Skeletal muscle cell (primary cell): ENCODE measurements around the gene SRCIN1.

Source experiments
- DNase-seq: peaks from one replicate; pipeline ENCODE4 v3.0.0-alpha.2; 2010; ENCODE audit warnings: low read depth
- H3K4me3 ChIP-seq: 2 replicates; pipeline ENCODE4 v1.5.1; 2011; ENCODE audit warnings: low read depth, mild to moderate bottlenecking, control low read depth, low read length, moderate library complexity

Gene SRCIN1

DNA sequence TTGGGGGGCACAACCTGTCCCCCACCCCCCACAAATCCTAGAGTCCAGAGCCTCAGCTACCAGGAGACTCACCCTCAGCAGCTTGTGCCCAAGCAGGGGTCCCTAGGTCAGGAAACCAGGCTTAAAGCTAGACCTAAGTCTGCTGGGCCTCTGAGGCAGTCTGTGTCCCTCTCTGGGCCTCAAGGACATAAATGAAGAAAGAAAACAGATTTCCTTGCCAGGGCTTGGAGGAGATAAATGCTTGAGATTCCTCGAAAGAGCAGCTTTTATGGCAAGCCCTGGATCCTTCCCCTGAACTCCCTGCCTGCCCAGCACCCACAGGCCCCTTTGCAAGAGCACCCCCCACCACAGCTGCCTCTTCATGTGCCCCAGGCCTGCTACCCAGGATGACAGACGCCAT is 3.3 kb downstream of the SRCIN1 start:
- H3K4me3 ChIP-seq, result no peak overlapping the region
- no peak for DNase-seq

- H3K4me3 ChIP-seq, result no peak overlapping the region
- no peak for DNase-seq
These were observed 4.0 kb downstream of the SRCIN1 start for GRCh38 chr17:38601539-38602351.

- DNase-seq, result no peak
- H3K4me3 ChIP-seq, result no peak overlapping the region
These were observed 4.8 kb downstream of the SRCIN1 start for GRCh38 chr17:38600906-38601305.

DNA sequence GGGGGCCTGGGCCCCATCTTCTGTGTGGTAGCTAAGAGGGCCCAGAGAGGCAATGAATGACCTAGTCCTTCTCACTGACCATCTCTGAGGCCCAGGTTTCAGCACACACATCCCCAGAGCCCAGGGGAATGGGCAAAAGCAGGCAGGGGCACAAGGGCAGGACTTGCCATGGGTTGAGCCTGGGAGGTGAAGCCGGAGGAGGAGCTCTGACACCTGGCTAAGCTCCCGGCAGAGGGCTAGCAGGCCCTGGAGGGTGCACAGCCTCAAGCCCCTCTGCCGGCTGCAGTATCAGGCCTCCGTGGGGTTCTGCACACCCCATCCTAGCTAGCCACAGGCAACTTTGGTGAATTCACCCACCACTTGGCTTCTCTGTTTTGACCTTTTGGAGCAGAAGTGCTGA is 5.3 kb downstream of the SRCIN1 start:
- H3K4me3 ChIP-seq, result no peak overlapping the region
- no peak for DNase-seq

DNA sequence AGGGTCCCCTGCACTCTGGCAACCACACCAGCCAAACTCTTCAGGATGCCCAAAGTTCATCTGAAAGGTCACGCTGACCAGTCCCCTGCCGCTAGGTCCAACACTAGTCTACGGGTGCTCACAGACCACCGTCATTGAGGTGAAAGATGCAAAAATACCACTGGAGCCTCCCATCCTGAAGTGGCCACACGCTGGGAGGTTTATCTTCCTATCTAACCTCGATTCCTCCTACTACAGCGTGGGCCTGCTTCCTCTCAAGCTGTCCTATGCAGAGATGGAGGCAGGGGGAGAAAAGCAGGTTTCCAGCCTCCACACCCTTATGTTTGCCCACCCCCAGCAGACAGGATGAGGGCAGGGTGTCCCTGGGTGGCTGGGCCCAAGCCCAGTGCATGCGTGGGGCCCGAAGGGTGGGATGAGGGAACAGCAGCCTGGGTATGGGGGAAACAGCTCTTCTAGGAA is 6.3 kb downstream of the SRCIN1 start:
- H3K4me3 ChIP-seq, result no peak overlapping the region
- DNase-seq, result no peak

GRCh38 chr17:38598995-38599394 is 6.8 kb downstream of the SRCIN1 start:
- H3K4me3 ChIP-seq, result no peak overlapping the region
- no peak for DNase-seq

DNA sequence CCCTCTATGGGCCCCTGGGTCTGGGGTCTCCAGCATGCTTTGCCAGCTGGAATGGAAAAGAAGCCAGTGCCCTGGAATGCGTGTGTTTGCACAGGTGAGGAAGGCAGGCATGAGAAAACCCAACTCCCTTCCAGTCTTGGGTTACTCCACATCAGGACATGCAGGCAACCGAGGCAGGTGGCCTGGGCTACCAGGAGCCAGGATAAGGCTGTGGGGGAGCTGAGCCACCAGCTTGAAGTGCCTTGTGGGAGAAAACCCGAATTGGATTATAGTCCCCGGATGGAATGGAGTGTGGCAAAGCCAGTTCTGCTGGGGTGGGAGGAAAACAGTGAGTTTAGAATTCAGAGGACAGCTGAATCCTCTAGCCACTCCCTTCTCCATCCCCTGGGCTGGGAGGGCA is 7.2 kb downstream of the SRCIN1 start:
- DNase-seq, result peak; percentile 27
- H3K4me3 ChIP-seq, result no peak overlapping the region

DNA sequence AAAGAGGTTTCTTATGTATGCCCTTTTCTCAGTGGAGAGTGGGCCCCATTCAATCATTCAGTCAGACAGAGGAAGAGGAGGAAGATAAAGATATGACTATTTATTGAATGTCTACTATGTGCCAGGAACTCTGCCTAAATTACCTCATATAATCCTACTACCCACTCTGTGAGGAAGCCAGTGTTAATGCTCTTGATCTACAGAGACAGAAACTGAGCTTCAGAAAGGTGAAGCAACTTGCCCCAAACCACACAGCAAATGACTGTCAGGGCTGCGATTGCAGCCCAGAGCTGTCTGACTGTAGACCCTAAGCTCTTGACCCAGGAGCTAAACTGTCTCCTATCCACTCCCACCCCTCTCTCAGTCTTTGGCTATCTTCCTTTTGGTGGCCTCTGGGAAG is 8.4 kb downstream of the SRCIN1 start:
- no peak overlapping the region for H3K4me3 ChIP-seq
- no peak for DNase-seq

DNA sequence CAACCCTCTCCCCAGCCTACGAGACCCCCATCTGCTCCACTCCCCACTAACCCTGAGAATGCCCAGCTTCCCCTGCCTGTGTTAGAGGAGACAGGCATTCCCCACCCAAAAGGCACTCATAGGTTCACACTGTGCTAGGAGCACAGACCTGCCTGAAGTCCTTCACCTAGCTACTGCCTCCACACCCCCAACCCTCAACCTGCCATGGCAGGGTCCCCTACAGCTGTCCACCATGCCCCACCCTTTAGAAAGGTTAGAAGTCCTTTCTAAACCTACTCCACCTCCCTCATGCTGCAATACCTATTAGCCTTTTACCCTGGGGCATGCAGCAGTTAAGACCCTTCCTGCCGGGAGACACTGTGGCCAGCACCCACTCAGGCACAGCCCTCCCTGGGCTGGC is 9.1 kb downstream of the SRCIN1 start:
- DNase-seq, result no peak
- no peak overlapping the region for H3K4me3 ChIP-seq

DNA sequence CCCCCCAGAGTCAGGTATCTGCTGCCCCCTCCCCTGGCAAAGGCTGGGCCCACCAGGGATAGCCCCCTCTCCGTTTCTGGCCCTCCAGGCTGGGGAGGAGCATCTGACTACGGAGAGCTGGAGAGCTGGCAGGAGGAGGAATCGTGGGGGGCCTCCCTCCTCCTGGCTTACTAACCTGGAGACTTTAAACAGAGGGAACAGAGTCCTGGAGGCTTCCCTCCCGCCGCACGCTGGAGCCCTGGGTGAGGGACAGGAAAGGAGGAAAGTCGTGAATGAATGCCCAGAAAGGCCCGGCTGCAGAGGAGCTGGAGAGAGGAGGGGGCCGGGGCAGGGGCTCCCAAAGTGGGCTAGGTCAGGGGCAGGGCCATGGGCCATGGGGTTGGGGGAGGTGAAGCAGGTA is 9.9 kb downstream of the SRCIN1 start:
- H3K4me3 ChIP-seq, result no peak overlapping the region
- DNase-seq, result no peak

DNA sequence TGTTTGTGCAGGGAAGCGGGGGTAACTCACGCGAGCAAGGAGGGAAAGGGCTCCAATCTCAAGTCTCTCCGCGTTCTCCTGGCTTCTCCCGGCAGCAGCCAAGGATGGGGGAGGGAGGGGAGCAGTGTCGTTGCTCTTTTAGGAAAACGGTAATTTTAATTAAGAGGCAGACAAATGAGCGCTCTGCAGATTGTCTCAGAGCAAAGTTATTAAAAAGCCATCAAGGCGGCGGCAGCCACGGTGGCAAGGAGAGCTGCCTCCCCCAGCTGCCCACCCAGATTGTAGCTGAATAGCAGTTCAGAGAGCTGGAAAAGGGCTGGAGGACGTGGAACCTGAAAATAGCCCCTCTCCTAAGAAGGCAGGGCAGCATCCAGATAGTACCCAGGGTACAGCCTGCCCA is 11.6 kb downstream of the SRCIN1 start:
- no peak overlapping the region for H3K4me3 ChIP-seq
- no peak for DNase-seq

- no peak for DNase-seq
- no peak overlapping the region for H3K4me3 ChIP-seq
These were observed 13.3 kb downstream of the SRCIN1 start for GRCh38 chr17:38592487-38592886.

DNA sequence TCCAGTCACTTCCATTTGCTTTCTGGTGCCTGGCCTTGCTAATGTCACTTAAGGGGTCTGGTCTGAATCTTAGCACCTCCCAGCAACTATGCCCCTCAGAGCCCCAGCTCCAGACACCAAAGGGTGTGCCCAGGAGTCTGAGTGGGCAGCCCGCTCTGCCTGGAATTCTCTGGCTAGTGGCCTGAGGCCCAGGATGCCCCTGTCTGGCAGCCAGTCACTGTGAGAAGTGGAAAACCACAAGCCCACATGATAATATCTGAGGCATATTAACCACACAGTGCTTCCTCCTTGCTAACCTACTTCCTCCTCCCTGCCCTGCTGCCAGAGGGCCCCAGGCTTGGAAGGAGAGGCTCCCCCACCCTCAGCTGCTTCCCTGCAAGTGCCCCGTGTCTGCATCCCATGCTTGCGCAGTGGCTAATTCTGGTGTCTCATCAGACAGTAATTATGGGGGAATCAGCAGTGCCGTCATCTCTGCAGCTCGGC is 14.0 kb downstream of the SRCIN1 start:
- no peak for DNase-seq

DNA sequence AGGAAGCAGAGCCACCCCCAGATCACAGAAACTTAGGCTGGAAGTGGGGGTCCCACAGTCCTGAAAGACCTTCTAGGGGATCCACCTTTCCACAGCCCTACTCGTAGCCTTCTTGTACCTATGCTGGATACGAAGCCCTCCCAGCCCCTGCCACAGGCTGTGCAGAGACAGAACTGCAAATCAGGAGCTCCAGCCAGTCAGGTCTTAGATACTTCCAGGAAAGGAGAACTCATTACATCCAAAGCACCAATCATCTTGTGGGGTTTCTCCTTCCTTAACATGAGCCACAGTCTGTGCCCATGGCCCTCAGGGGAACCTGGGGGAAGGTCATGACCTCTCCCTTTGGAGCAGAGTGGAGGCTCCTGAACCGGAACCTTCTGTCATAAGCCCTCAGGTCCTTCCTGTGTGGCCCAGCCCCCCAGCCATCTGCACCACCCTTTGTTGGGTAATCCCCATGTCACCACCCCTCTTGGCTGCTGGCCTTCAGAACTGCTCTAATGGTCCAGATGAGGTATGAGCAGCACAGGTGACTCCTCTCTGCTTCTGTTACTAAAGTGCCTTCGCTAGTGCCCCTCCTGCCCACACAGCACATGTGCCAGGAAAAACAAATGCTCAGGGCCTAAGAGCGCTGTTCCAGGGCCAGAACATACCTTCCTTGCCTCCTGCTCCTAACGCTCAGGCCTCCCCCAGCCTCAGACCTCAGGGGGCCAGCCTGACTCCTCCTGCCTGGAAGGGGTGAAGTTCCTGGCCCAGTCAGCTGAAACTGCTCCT is 14.6 kb downstream of the SRCIN1 start:
- no peak overlapping the region for H3K4me3 ChIP-seq
- DNase-seq, result no peak

More for the DNA sequence above, 14.0 kb downstream of the SRCIN1 start:
- no peak overlapping the region for H3K4me3 ChIP-seq

GRCh38 chr17:38589462-38590114 is 16.2 kb downstream of the SRCIN1 start:
- DNase-seq, result no peak
- H3K4me3 ChIP-seq, result no peak overlapping the region

DNA sequence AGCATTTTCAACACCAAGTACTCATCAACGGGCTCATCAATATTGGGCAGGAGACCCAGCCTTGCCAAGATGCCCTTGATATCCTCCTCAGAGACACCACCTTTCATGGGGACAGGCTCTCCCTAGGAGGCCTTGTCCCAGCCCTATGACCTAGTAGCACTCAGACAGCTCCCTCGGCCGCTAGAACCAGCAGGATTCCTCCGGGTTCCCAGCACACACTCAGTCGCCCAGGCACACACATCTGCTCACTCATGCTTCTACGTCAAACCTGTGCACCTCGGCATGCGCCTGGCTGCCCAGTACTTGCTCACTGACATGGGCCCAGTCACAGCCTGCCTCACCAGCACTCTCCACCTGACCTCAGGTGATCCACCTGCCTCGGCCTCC is 17.0 kb downstream of the SRCIN1 start:
- DNase-seq, result no peak
- no peak overlapping the region for H3K4me3 ChIP-seq

DNA sequence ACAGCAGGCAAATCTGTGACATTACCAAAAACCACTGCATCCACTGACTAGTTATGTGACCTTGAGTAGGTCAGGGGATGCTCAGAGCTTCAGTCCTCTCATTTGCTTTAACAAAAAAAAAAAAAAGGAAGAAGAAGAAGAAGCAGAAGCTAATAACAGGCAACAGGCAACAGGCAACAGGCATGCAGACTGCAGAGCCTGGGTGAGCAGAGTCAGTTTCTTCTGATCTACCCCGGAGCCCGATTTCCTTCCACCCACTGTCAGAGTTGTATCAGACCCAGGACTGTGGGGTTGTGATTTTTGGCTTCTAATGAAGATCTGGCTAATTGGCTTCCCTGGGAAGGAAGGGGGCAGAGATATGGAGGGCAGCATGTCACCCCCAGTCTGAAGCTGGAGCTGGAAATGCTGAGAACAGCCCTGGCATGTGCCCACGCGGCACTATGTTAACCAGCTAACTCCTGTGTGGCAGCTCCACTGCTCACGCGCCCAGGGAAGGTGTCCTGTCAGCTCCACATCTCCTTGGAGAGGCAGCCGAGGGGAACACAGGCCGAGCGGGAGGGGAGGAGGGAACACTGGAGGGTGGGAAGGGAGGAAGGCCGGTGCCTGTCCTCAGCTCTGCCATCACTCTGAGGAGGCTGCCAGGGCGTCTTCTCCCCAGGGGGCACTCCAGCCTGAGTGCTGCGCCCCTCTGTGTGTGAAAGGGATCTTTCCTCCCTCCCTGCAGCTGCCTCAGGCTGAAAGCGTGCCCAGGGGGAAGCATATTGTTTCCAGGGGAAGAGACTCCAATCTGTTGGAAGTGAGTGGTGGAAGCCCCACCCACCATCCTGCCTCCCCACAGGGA is 17.6 kb downstream of the SRCIN1 start:
- DNase-seq, result no peak
- no peak overlapping the region for H3K4me3 ChIP-seq

DNA sequence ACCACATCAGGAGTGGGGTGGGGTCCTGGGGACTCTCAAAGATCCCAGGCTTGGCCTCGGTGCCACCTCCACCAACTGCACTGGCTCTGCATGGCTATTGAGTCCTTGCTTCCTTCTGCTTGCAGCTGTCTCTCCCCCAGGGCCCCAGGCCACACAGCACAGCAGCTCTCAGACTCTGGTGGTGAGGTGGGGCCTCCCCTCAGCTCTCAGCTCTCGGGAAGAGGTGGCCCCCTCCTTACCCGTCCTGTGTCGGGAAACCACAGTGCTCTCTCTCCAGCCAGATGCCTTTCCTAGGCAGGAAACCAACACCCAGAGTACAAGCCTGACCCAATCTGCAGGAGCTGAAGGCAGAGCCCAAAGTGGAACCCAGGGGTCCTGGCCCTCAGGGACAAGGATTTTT is 18.5 kb downstream of the SRCIN1 start:
- H3K4me3 ChIP-seq, result no peak overlapping the region
- no peak for DNase-seq

GRCh38 chr17:38586788-38587187 is 19.0 kb downstream of the SRCIN1 start:
- no peak overlapping the region for H3K4me3 ChIP-seq
- no peak for DNase-seq
